ENCODE results near the gene C12orf54.
"Not testable (repeated sequence)": the region's sequence is repeated elsewhere in the genome, so short reads cannot be mapped to it uniquely, and the experiment has no call there.

C12orf54 gene

GRCh38 chr12:48510111-48510510, 27.8 kb downstream of the C12orf54 start:
- no peak overlapping the region for H3K27ac ChIP-seq
- TF ChIP-seq ZFX (IDR thresholded peaks at IDR 0.05; ENCODE audit: borderline replicate concordance) (no peak), CTCF (IDR thresholded peaks at IDR 0.05) (no peak)

GRCh38 chr12:48512855-48513254, 30.6 kb downstream of the C12orf54 start:
- no peak for TF ChIP-seq CTCF (IDR thresholded peaks at IDR 0.05)
- no peak for TF ChIP-seq ZFX (IDR thresholded peaks at IDR 0.05; ENCODE audit: borderline replicate concordance)
- H3K27ac ChIP-seq = no peak overlapping the region

DNA sequence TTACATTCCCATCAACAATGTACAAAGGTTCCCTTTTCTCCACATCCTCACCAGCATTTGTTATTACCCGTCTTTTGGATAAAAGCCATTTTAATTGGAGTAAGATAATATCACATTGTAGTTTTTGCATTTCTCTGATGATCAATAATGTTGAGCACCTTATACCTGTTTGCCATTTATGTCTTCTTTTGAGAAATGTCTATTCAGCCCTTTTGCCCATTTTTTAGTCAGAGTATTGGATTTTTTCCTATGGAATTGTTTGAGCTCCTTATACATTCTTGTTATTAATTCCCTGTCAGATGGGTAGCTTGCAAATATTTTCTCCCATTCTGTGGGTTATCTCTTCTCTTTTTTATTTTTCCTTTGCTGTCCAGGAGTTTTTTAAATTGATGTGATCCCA, 32.4 kb downstream of the C12orf54 start:
- TF ChIP-seq ZFX (IDR thresholded peaks at IDR 0.05; ENCODE audit: borderline replicate concordance) (no peak), CTCF (IDR thresholded peaks at IDR 0.05) (no peak)
- H3K27ac ChIP-seq = no peak overlapping the region

DNA sequence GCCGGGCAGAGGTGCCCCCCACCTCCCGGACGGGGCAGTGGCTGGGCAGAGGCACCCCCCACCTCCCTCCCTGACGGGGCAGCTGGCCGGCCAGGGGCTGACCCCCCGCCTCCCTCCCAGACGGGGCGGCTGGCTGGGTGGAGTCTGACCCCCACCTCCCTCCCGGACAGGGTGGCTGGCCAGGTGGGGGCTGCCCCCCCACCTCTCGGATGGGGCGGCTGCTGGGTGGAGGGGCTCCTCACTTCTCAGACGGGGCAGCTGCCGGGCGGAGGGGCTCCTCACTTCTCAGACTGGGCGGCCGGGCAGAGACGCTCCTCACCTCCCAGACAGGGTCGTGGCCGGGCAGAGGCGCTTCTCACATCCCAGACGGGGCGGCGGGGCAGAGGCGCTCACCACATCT, 38.1 kb downstream of the C12orf54 start:
- not testable (repeated sequence) for H3K27ac ChIP-seq

DNA sequence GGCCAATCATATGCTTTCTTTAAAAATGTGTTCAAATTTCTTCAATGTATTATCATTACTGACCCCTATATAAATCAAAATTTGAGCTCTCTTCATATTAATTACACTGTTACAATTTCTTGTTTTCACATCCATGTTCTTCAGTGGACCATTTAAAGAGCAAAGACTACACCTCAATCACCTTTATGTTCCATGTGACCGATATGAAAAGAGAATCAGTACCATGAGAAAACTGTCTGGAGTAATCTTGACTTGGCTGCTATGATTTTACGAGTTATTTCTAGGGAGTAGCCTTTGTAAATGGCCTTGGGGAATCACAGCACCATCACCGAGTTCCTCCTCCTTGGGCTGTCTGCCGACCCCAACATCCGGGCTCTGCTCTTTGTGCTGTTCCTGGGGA, 43.0 kb downstream of the C12orf54 start, which contains the start of gene OR8S1:
TSS of gene OR8S1 (plus strand) at position 301 of the 400 bp plus-strand sequence. CDS start at position 301, 0 bp downstream.
- TF ChIP-seq CTCF (IDR thresholded peaks at IDR 0.05) = no peak
- no peak for TF ChIP-seq ZFX (IDR thresholded peaks at IDR 0.05; ENCODE audit: borderline replicate concordance)
- H3K27ac ChIP-seq = no peak within 1 kb of the TSS

DNA sequence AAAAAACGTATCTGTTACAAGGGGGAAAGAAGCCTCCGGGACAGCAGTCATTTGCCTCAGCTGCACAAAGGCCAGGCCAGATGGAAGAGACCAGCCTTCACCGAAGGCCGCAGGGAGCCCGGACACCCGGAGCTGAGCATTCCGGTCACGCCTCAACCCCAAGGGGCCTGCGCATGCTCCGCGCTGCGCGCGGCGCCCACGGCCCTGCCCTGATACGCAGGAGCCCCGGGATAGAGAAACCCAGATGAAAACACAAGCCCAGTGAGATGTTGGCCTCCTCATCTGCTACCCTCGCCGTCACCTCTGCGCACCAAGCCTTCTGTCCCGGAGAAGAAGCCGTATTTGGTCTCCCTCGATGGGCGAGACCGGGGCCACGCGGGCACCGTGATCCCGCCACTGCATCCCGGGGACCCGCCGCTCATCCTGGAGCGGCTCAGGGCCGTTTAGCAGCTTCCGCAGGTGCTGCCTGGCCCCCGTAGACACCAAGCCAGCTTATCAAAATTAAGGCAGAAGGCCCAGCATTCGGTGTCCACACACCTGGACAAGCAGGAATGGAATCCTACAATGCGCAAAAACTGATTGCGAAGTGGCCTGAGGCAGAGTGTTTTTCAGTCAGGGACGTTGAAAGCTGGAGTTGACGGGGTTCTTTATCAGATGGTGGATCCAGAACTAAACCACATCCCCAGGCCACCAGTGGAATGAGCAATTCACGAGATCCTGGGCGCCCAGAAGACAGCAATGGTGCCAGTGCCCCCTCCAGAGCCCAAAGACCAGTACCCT, 45.8 kb downstream of the C12orf54 start:
- TF ChIP-seq CTCF (IDR thresholded peaks at IDR 0.05) (no peak), ZFX (IDR thresholded peaks at IDR 0.05; ENCODE audit: borderline replicate concordance) (no peak)
- no peak overlapping the region for H3K27ac ChIP-seq

DNA sequence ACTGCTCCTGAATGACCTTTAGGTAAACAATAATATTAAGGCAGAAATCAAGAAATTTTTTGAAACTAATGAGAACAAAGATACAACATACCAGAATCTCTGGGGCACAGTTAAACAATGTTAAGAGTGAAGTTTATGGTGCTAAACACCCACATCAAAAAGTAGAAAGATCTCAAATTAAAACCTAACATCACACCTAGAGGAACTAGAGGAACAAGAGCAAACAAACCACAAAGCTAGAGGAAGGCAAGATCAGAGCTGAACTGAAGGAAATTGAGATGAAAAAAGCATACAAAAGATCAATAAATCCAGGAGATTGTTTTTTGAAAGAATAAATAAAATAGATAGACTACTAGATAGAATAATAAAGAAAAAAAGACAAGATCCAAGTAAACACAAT, 50.3 kb downstream of the C12orf54 start:
- no peak for TF ChIP-seq ZFX (IDR thresholded peaks at IDR 0.05; ENCODE audit: borderline replicate concordance)
- TF ChIP-seq CTCF (IDR thresholded peaks at IDR 0.05) = no peak
- no peak overlapping the region for H3K27ac ChIP-seq

DNA sequence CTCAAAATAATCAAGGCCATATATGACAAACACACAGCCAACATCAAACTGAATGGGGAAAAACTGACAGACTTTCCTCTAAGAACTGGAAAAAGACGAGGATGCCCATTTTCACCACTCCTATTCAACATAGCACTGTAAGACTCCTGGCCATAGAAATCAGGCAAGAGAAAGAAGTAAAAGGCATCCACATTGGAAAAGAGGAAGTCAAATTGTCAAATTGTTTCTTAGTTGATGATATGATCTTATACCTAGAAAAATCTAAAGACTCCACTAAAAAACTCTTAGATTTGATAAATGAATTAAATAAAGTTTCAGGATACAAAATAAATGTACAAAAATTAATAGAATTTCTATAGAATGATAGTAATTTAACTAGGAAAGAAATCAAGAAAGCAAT, 54.3 kb downstream of the C12orf54 start:
- TF ChIP-seq ZFX (IDR thresholded peaks at IDR 0.05; ENCODE audit: borderline replicate concordance) (no peak), CTCF (IDR thresholded peaks at IDR 0.05) (no peak)
- no peak overlapping the region for H3K27ac ChIP-seq

All from 22Rv1 (cell line).